ENCODE data around the gene RPN2. TPM values are rescaled to one million over a fixed set of nuclear protein-coding genes. Genes with fewer than 3 reads are reported as not detected.

The RPN2 gene
- total RNA-seq, 1 experiment from 2014 or later: 222 TPM

DNA sequence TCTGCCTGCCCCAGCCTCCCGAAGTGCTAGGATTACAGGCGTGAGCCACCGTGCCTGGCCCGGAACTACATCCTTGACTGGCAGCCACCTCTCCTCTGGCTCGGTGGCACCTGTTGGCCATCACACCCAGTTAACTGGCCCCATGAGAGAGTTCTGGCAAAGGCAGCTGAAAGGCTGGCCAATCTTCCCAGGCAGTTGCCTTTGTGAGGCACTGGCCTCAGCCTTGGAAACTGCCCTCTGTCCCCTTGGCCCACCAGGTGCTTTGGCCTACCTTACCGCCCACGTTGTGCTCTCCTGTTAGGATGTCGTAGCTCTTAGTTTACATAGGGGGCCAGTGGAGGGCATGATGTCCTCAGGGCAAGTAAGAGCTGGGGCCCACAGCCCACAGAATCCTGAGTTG lies 100.7 kb downstream of the RPN2 start:
- H3K4me3 ChIP-seq (ENCODE audit: low read depth, low read length, poor library complexity, severe bottlenecking): no peak overlapping the region
- no peaks in the 10 kb centered on the region for H3K9me3 ChIP-seq (ENCODE audit: low read depth, low read length, poor library complexity, severe bottlenecking)
- intact Hi-C loops (cut with micrococcal nuclease; ENCODE audit: unreplicated experiment): loop anchor here (5.0 kb wide), 1 partner anchor 102 kb away; no protein-coding TSS in a partner anchor
- ChIA-PET POLR2A (ENCODE audit: low non-redundant PET) (no interaction called here), CTCF (no interaction called here)
- no peaks in the 10 kb centered on the region for H3K36me3 ChIP-seq (ENCODE audit: insufficient read depth, low read length, poor library complexity, severe bottlenecking)
- no peaks in the 10 kb centered on the region for H3K4me1 ChIP-seq (ENCODE audit: insufficient read depth, low read length, poor library complexity, severe bottlenecking)
- BruUV-seq (replicated peaks): no TSS peak
- DNase-seq (ENCODE audit: low spot score): no peak
- no peaks in the 10 kb centered on the region for H3K27me3 ChIP-seq (replicated peaks; ENCODE audit: insufficient read depth, low read depth, low read length, poor library complexity)
- no peak for TF ChIP-seq EZH2 (IDR thresholded peaks at IDR 0.05; ENCODE audit: borderline replicate concordance, low read depth, low read length, poor library complexity, severe bottlenecking)
- TF ChIP-seq, protein P1, sequence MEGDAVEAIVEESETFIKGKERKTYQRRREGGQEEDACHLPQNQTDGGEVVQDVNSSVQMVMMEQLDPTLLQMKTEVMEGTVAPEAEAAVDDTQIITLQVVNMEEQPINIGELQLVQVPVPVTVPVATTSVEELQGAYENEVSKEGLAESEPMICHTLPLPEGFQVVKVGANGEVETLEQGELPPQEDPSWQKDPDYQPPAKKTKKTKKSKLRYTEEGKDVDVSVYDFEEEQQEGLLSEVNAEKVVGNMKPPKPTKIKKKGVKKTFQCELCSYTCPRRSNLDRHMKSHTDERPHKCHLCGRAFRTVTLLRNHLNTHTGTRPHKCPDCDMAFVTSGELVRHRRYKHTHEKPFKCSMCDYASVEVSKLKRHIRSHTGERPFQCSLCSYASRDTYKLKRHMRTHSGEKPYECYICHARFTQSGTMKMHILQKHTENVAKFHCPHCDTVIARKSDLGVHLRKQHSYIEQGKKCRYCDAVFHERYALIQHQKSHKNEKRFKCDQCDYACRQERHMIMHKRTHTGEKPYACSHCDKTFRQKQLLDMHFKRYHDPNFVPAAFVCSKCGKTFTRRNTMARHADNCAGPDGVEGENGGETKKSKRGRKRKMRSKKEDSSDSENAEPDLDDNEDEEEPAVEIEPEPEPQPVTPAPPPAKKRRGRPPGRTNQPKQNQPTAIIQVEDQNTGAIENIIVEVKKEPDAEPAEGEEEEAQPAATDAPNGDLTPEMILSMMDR (conservative IDR thresholded peaks at IDR 0.05; ENCODE audit: low read depth, low read length): no peak
- H3K27ac ChIP-seq (ENCODE audit: low read depth, low read length, poor library complexity, severe bottlenecking): no peak overlapping the region

GRCh38 chr20:37280403-37280802 lies 101.3 kb downstream of the RPN2 start:
- CTCF ChIA-PET: no interaction called here

DNA sequence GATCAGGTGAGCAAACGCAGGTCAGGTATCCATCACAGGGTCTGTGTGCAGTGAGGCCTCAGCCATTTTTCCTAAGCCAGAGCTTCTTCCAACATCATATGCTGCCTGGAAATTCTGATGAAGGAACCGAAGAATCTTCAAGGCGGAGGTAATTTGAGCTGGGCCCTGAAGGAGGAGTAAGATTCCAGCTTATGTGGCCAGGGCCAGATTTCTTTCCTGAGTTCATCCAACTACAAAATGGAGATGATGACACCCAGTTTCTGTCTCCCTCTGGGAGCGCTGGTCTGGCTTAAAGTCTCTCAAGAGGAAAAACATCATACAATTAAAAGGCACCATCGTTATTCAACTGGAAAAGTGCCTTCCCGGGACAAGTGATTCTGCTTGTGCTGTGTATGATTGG lies 103.4 kb downstream of the RPN2 start:
- no peaks in the 10 kb centered on the region for H3K4me1 ChIP-seq (ENCODE audit: insufficient read depth, low read length, poor library complexity, severe bottlenecking)
- no peak for TF ChIP-seq EZH2 (IDR thresholded peaks at IDR 0.05; ENCODE audit: borderline replicate concordance, low read depth, low read length, poor library complexity, severe bottlenecking)
- TF ChIP-seq, protein P1 (conservative IDR thresholded peaks at IDR 0.05; ENCODE audit: low read depth, low read length): peak; percentile 36; the same call in 1 of the 2 replicates
- CTCF ChIA-PET: no interaction called here
- H3K27me3 ChIP-seq (replicated peaks; ENCODE audit: insufficient read depth, low read depth, low read length, poor library complexity): no peaks in the 10 kb centered on the region
- intact Hi-C loops (cut with micrococcal nuclease; ENCODE audit: unreplicated experiment): loop anchor here (5.0 kb wide), 1 partner anchor 100 kb away; no protein-coding TSS in a partner anchor
- POLR2A ChIA-PET (ENCODE audit: low non-redundant PET): no interaction called here
- DNase-seq (ENCODE audit: low spot score): peak; percentile 16
- H3K27ac ChIP-seq (ENCODE audit: low read depth, low read length, poor library complexity, severe bottlenecking): no peak overlapping the region
- no peaks in the 10 kb centered on the region for H3K9me3 ChIP-seq (ENCODE audit: low read depth, low read length, poor library complexity, severe bottlenecking)
- BruUV-seq (replicated peaks): no TSS peak
- H3K4me3 ChIP-seq (ENCODE audit: low read depth, low read length, poor library complexity, severe bottlenecking): no peak overlapping the region
- no peaks in the 10 kb centered on the region for H3K36me3 ChIP-seq (ENCODE audit: insufficient read depth, low read length, poor library complexity, severe bottlenecking)

More at GRCh38 chr20:37280403-37280802, 101.3 kb downstream of the RPN2 start:
- BruUV-seq (replicated peaks): no TSS peak
- H3K9me3 ChIP-seq (ENCODE audit: low read depth, low read length, poor library complexity, severe bottlenecking): no peaks in the 10 kb centered on the region
- DNase-seq (ENCODE audit: low spot score): no peak
- H3K4me1 ChIP-seq (ENCODE audit: insufficient read depth, low read length, poor library complexity, severe bottlenecking): no peaks in the 10 kb centered on the region
- POLR2A ChIA-PET (ENCODE audit: low non-redundant PET): no interaction called here
- no peaks in the 10 kb centered on the region for H3K27me3 ChIP-seq (replicated peaks; ENCODE audit: insufficient read depth, low read depth, low read length, poor library complexity)
- no peak for TF ChIP-seq EZH2 (IDR thresholded peaks at IDR 0.05; ENCODE audit: borderline replicate concordance, low read depth, low read length, poor library complexity, severe bottlenecking)
- TF ChIP-seq, protein P1 (conservative IDR thresholded peaks at IDR 0.05; ENCODE audit: low read depth, low read length): no peak
- H3K36me3 ChIP-seq (ENCODE audit: insufficient read depth, low read length, poor library complexity, severe bottlenecking): no peaks in the 10 kb centered on the region
- no peak overlapping the region for H3K4me3 ChIP-seq (ENCODE audit: low read depth, low read length, poor library complexity, severe bottlenecking)
- intact Hi-C loops (cut with micrococcal nuclease; ENCODE audit: unreplicated experiment): loop anchor here (5.0 kb wide), 1 partner anchor 102 kb away; no protein-coding TSS in a partner anchor
- H3K27ac ChIP-seq (ENCODE audit: low read depth, low read length, poor library complexity, severe bottlenecking): no peak overlapping the region
